H1 (cell line): Measurements from ENCODE around the gene BGN. TPM values are rescaled to one million over a fixed set of nuclear protein-coding genes. Genes with fewer than 3 reads are reported as not detected.

Experiments
- CTCF ChIA-PET: fragments of 300-600 bp; sonication (Branson Sonifier 250); formaldehyde crosslinking; loops from one replicate; lab custom pipeline; 2021; ENCODE audit not compliant: partially characterized antibody; lab: Charles Lee
- POLR2A ChIA-PET: fragments of 300-600 bp; sonication (Branson Sonifier 250); formaldehyde crosslinking; loops from one replicate; lab custom pipeline; 2021; ENCODE audit warnings: inconsistent platforms; ENCODE audit not compliant: partially characterized antibody; lab: Charles Lee
- DNase-seq, 2 experiments: peaks; one replicate each; pipeline versions ENCODE4 v3.0.0 to v3.0.0-alpha.2; 2010 to 2022; ENCODE audit warnings: low spot score in 2 of 2, low read depth in 1 of 2, mixed read lengths in 1 of 2
- FAIRE-seq: peaks from 2 replicates; lab custom pipeline; 2011; peaks lifted over from hg19 to GRCh38; lab: Jason Lieb, UNC
- H2AFZ ChIP-seq: 2 replicates; pipeline ENCODE4 v1.8.1; 2012; ENCODE audit warnings: low read length, inconsistent platforms
- H2AK5ac ChIP-seq: 2 replicates; pipeline ENCODE4 v1.6.1; 2013; ENCODE audit warnings: low read depth, low read length
- H2BK120ac ChIP-seq: replicated peaks from 2 replicates; pipeline ENCODE3; 2013; ENCODE audit warnings: low read depth, low read length, inconsistent platforms
- H2BK12ac ChIP-seq: 2 replicates; pipeline ENCODE4 v1.6.1; 2013; ENCODE audit warnings: low read depth, low read length
- H2BK15ac ChIP-seq: 2 replicates; pipeline ENCODE4 v1.6.1; 2013; ENCODE audit warnings: low read length
- H2BK20ac ChIP-seq: 2 replicates; pipeline ENCODE4 v1.6.1; 2013; ENCODE audit warnings: low read length
- H2BK5ac ChIP-seq: 2 replicates; pipeline ENCODE4 v1.6.1; 2013; ENCODE audit warnings: low read depth, low read length
- H3K14ac ChIP-seq: 2 replicates; pipeline ENCODE4 v1.6.1; 2013; ENCODE audit warnings: inconsistent platforms; ENCODE audit not compliant: insufficient read length
- H3K18ac ChIP-seq: 2 replicates; pipeline ENCODE4 v1.6.1; 2013; ENCODE audit warnings: low read length; ENCODE audit errors: extremely low read depth
- H3K23ac ChIP-seq: 2 replicates; pipeline ENCODE4 v1.6.1; 2013; ENCODE audit warnings: inconsistent platforms; ENCODE audit not compliant: insufficient read length
- H3K23me2 ChIP-seq: 2 replicates; pipeline ENCODE4 v1.6.1; 2013; ENCODE audit warnings: low read depth, low read length
- H3K27ac ChIP-seq: 2 replicates; pipeline ENCODE4 v1.6.1; 2011; ENCODE audit warnings: low read depth, low read length, inconsistent platforms
- H3K27me3 ChIP-seq, 4 experiments: replicated peaks in 1 of 4; 1 replicate in 1 of 4; 2 replicates in 3 of 4; pipeline versions ENCODE4 v1.6.1 to v1.8.1; 2011 to 2013; ENCODE audit warnings: low read length in 3 of 4, mild to moderate bottlenecking in 3 of 4, inconsistent platforms in 2 of 4, mixed read lengths in 2 of 4, moderate library complexity in 1 of 4; ENCODE audit not compliant: control insufficient read depth in 3 of 4, insufficient read depth in 3 of 4; ENCODE audit errors: extremely low read depth in 1 of 4
- H3K36me3 ChIP-seq, 4 experiments: 2 replicates each; pipeline versions ENCODE4 v1.6.1 to v1.8.1; 2011 to 2013; ENCODE audit warnings: mild to moderate bottlenecking in 4 of 4, low read length in 3 of 4, moderate library complexity in 2 of 4, control low read depth in 1 of 4, inconsistent platforms in 1 of 4; ENCODE audit not compliant: insufficient read depth in 4 of 4, control insufficient read depth in 2 of 4
- H3K4ac ChIP-seq: replicated peaks from 2 replicates; pipeline ENCODE3; 2013; ENCODE audit warnings: low read length, low read depth, mixed read lengths, inconsistent platforms; ENCODE audit not compliant: insufficient read length
- H3K4me1 ChIP-seq, 4 experiments: replicated peaks in 1 of 4; 1 replicate in 1 of 4; 2 replicates in 3 of 4; pipeline versions ENCODE4 v1.6.1 to v1.8.1; 2011 to 2013; ENCODE audit warnings: low read length in 3 of 4, inconsistent platforms in 2 of 4, mixed read lengths in 1 of 4; ENCODE audit not compliant: insufficient read depth in 4 of 4, control insufficient read depth in 3 of 4
- H3K4me2 ChIP-seq, 2 experiments: 2 replicates each; pipeline versions ENCODE4 v1.6.1 to v1.8.1; 2011 to 2013; ENCODE audit warnings: low read depth in 2 of 2, low read length in 2 of 2, control low read depth in 1 of 2, inconsistent platforms in 1 of 2, mild to moderate bottlenecking in 1 of 2; ENCODE audit not compliant: insufficient read depth in 1 of 2
- H3K4me3 ChIP-seq, 4 experiments: fragments of 200-600, 300-600 bp in 1 of 4; sonication (generic), shearing (Covaris generic), sonication (Bioruptor Twin) in 1 of 4; 2 replicates each; pipeline versions ENCODE4 v1.5.1 to v1.8.1; 2011 to 2016; ENCODE audit warnings: low read length in 4 of 4, low read depth in 3 of 4, control low read depth in 2 of 4, inconsistent platforms in 2 of 4, mild to moderate bottlenecking in 2 of 4, mixed read lengths in 1 of 4, moderate library complexity in 1 of 4; ENCODE audit not compliant: insufficient read depth in 2 of 4; ENCODE audit errors: extremely low read depth in 1 of 4
- H3K56ac ChIP-seq: replicated peaks from 2 replicates; pipeline ENCODE3; 2013; ENCODE audit warnings: low read depth, mild to moderate bottlenecking, mixed read lengths, low read length, inconsistent platforms; ENCODE audit not compliant: insufficient read length
- H3K79me1 ChIP-seq: 2 replicates; pipeline ENCODE4 v1.6.1; 2013; ENCODE audit warnings: low read depth, low read length, control low read depth
- H3K79me2 ChIP-seq, 2 experiments: 2 replicates each; pipeline versions ENCODE4 v1.6.1 to v1.8.1; 2012 to 2013; ENCODE audit warnings: low read length in 2 of 2, mild to moderate bottlenecking in 2 of 2, inconsistent platforms in 1 of 2; ENCODE audit not compliant: insufficient read depth in 2 of 2, control insufficient read depth in 1 of 2
- H3K9ac ChIP-seq, 4 experiments: replicated peaks in 1 of 4; 1 replicate in 1 of 4; 2 replicates in 3 of 4; pipeline versions ENCODE4 v1.6.1 to v1.8.1; 2011 to 2013; ENCODE audit warnings: low read depth in 3 of 4, low read length in 3 of 4, control low read depth in 2 of 4, mild to moderate bottlenecking in 2 of 4, moderate library complexity in 2 of 4, inconsistent platforms in 1 of 4; ENCODE audit errors: extremely low read depth in 1 of 4
- H3K9me3 ChIP-seq, 2 experiments: 2 replicates each; pipeline versions ENCODE4 v1.6.1 to v1.8.1; 2012 to 2013; ENCODE audit warnings: mild to moderate bottlenecking in 2 of 2, moderate library complexity in 2 of 2, control low read depth in 1 of 2, inconsistent platforms in 1 of 2, low read depth in 1 of 2, low read length in 1 of 2, mixed read lengths in 1 of 2; ENCODE audit not compliant: insufficient read depth in 2 of 2
- H4K20me1 ChIP-seq, 2 experiments: replicated peaks in 1 of 2; 2 replicates each; pipeline versions ENCODE3 to v1.8.1; 2011 to 2013; ENCODE audit warnings: inconsistent platforms in 2 of 2, low read length in 2 of 2, mild to moderate bottlenecking in 1 of 2; ENCODE audit not compliant: insufficient read depth in 2 of 2, control insufficient read depth in 1 of 2
- H4K5ac ChIP-seq: 2 replicates; pipeline ENCODE4 v1.6.1; 2013; ENCODE audit warnings: low read length, low read depth, mixed read lengths, inconsistent platforms; ENCODE audit not compliant: insufficient read length
- H4K8ac ChIP-seq: 2 replicates; pipeline ENCODE4 v1.8.0; 2013; ENCODE audit warnings: mild to moderate bottlenecking, moderate library complexity, low read length, inconsistent platforms; ENCODE audit not compliant: insufficient read depth; ENCODE audit errors: extremely low read depth
- H4K91ac ChIP-seq: replicated peaks from 2 replicates; pipeline ENCODE3; 2013; ENCODE audit warnings: low read length, mixed read lengths, inconsistent platforms; ENCODE audit not compliant: insufficient read length
- ASH2L ChIP-seq: fragments of 200-600, 300-600 bp; sonication (generic); IDR thresholded peaks from one replicate; pipeline ENCODE4 v1.7.1; 2017; ENCODE audit warnings: low read length
- CBX5 ChIP-seq: fragments of 300-800, 300-1000 bp; sonication (generic); IDR thresholded peaks from 2 replicates; pipeline ENCODE4 v1.7.1; 2016; ENCODE audit warnings: antibody characterized with exemption, low read length, low read depth
- CEBPB ChIP-seq: IDR thresholded peaks from 2 replicates; pipeline ENCODE4 v1.6.1; 2012; ENCODE audit warnings: low read depth, low read length
- CHD2 ChIP-seq: IDR thresholded peaks from 2 replicates; pipeline ENCODE4 v1.6.1; 2012; ENCODE audit warnings: low read length, improper control_type of control experiment
- JUND ChIP-seq: IDR thresholded peaks from 2 replicates; pipeline ENCODE4 v1.6.1; 2011; ENCODE audit warnings: mild to moderate bottlenecking, improper control_type of control experiment, low read length
- POLR2AphosphoS5 ChIP-seq: IDR thresholded peaks from 2 replicates; pipeline ENCODE4 v1.6.1; 2011; ENCODE audit warnings: low read depth, low read length
- RXRA ChIP-seq: IDR thresholded peaks from 2 replicates; pipeline ENCODE4 v1.6.1; 2011; ENCODE audit warnings: low read depth, mild to moderate bottlenecking, low read length, moderate library complexity; ENCODE audit not compliant: insufficient read depth
- SIRT6 ChIP-seq: IDR thresholded peaks from one replicate; pipeline ENCODE4 v1.7.1; 2012; ENCODE audit warnings: low read length, inconsistent platforms
- WGBS, 2 experiments: shearing (Covaris generic) in 1 of 2; methylation state at CpG; one replicate each; pipeline versions ENCODE4 v1.1.6 to v1.1.7; 2013 to 2015; ENCODE audit warnings: low lambda C conversion rate in 2 of 2, mixed read lengths in 2 of 2, inconsistent platforms in 1 of 2, low coverage in 1 of 2, missing lambda C conversion rate in 1 of 2; ENCODE audit not compliant: insufficient replicate concordance in 2 of 2, insufficient coverage in 1 of 2, insufficient read length in 1 of 2; ENCODE audit errors: extremely low coverage in 1 of 2, missing lambda C conversion rate in 1 of 2; 5-methylcytosine and 5-hydroxymethylcytosine counted together
- polyA plus RNA-seq, 7 experiments: library from polyadenylated mRNA; depleted of rRNA in 3 of 7; stranded (reverse) in 5 of 7; unstranded in 2 of 7; fragments of >200 nt in 5 of 7; fragments of 200-250 nt in 2 of 7; gene quantifications; 1 replicate in 5 of 7; 2 replicates in 1 of 7; 4 replicates in 1 of 7; pipeline versions ENCODE4 v1.2.1 to v1.2.3, GENCODE V29; 2011 to 2013; ENCODE audit warnings: missing spikeins in 2 of 7, mixed read lengths in 2 of 7
- total RNA-seq: library from RNA; stranded (reverse); fragmentation: NEBNext Ultra II Directional; extraction: Animal tissue kit (Norgen Biotek cat#: 25700); gene quantifications from 2 replicates; pipeline ENCODE4 v1.2.1, GENCODE V29; 2021

The BGN gene
- total and polyA plus RNA-seq, 2 of the 8 experiments (the other 6 are each of a cell fraction or from before 2014, with no cell fraction given) = 1.8 to 2.4 TPM

GRCh38 chrX:153537080-153537479 is 42.3 kb downstream of the BGN start:
- H4K91ac ChIP-seq = no peak overlapping the region
- no peak overlapping the region for H3K9ac ChIP-seq
- H3K23me2 ChIP-seq = no peaks in the 10 kb centered on the region
- 94% methylated on average over 3 of the region's 11 CpGs; no CpG with 5 or more reads in 1 of the 2 experiments for WGBS, 2 experiments
- H3K4me1 ChIP-seq = no peaks in the 10 kb centered on the region; a peak in 1 of 7 replicates
- H2BK5ac ChIP-seq = no peak overlapping the region
- H2BK15ac ChIP-seq = no peak overlapping the region
- H2BK120ac ChIP-seq = no peak overlapping the region
- H3K79me2 ChIP-seq = no peaks in the 10 kb centered on the region
- H2BK20ac ChIP-seq = no peak overlapping the region
- no peak overlapping the region for H3K23ac ChIP-seq
- no peak overlapping the region for H3K18ac ChIP-seq
- no peak overlapping the region for H3K14ac ChIP-seq
- no peaks in the 10 kb centered on the region for H3K36me3 ChIP-seq
- H4K20me1 ChIP-seq = no peaks in the 10 kb centered on the region
- POLR2A ChIA-PET = no interaction called here
- no peak overlapping the region for H3K4ac ChIP-seq
- no peak for FAIRE-seq
- no peak overlapping the region for H3K4me3 ChIP-seq
- TF ChIP-seq SIRT6 (no peak), RXRA (no peak), CHD2 (no peak), CBX5 (no peak), CEBPB (no peak), JUND (no peak), POLR2AphosphoS5 (no peak), ASH2L (no peak)
- TF ChIP-seq, all 59 proteins: peak for 0
- Histone ChIP-seq H3K79me1 (no peaks in the 10 kb centered on the region), H4K5ac (no peak overlapping the region), H4K8ac (no peak overlapping the region), H2AFZ (no peak overlapping the region), H3K27me3 (no peaks in the 10 kb centered on the region), H3K27ac (no peak overlapping the region), H2BK12ac (no peak overlapping the region), H3K4me2 (no peak overlapping the region), H3K9me3 (no peaks in the 10 kb centered on the region), H2AK5ac (no peak overlapping the region), H3K56ac (no peak overlapping the region)
- CTCF ChIA-PET = interaction anchor here (4.2 kb wide), 1 partner anchor 131 kb away, joined by 30 read pairs; no protein-coding TSS in a partner anchor
- no peak for DNase-seq
